SH-SY5Y (cell line): ENCODE results near the gene PALD1.

Experiments used
- GATA2 ChIP-seq: IDR thresholded peaks from 2 replicates; pipeline ENCODE4 v1.6.1; 2011; ENCODE audit warnings: mild to moderate bottlenecking, low read depth, low read length
- GATA3 ChIP-seq: IDR thresholded peaks from 2 replicates; pipeline ENCODE4 v1.6.1; 2011; ENCODE audit warnings: low read depth, mild to moderate bottlenecking, low read length, moderate library complexity

DNA sequence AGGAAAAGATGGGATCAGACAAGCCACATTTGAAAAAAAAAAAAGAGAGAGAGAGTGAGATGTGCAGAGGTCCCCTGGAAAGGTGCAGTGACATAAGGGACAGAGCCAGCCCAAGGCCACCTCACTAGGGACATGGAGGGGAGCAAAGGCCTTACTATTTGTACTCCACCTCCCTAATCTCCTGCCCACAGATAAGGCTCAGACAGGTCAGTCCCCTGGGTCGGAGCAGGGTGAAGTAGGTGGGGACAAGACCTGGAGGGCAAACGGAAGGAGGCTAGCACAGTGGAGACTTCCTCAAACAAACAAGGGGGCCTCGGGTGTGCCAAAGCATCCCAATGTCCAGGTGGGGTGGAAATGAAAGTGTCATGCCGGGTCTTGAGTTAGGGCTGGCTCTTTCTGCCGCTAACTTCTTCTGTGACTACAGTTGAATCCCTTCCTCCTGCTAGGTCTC lies 117.0 kb downstream of the PALD1 start:
- TF ChIP-seq GATA3, result no peak
- TF ChIP-seq GATA2, result no peak
